OCI-LY7 (cell line): ENCODE results near the gene TSHZ2.

Source experiments
- CTCF ChIP-seq: fragments of 200-600 bp; sonication (generic); conservative IDR thresholded peaks from 2 replicates; pipeline ENCODE4 v1.5.1; 2014; ENCODE audit warnings: mild to moderate bottlenecking, antibody characterized with exemption, low read length, moderate library complexity, mixed read lengths
- EZH2phosphoT487 ChIP-seq: fragments of 200-600 bp; sonication (generic); IDR thresholded peaks from 2 replicates; pipeline ENCODE4 v1.6.1; 2018; ENCODE audit warnings: low read depth, borderline replicate concordance, mild to moderate bottlenecking, mixed run types, antibody characterized with exemption, low read length, moderate library complexity, mixed read lengths

- TF ChIP-seq CTCF (no peak), EZH2phosphoT487 (no peak)
Observed at GRCh38 chr20:53264604-53265003, 292.4 kb downstream of the TSHZ2 start.
